GM18517 (cell line): ENCODE results near the gene FOXN3.
"Not testable (repeated sequence)": the region's sequence is repeated elsewhere in the genome, so short reads cannot be mapped to it uniquely, and the experiment has no call there.

ENCODE experiments used
- ATAC-seq: cut with Tn5 transposase; IDR thresholded peaks from one replicate; pipeline ENCODE4 v1.9.1; 2021; ENCODE audit warnings: mild to moderate bottlenecking, moderate library complexity; ENCODE audit not compliant: unreplicated experiment

FOXN3 gene

DNA sequence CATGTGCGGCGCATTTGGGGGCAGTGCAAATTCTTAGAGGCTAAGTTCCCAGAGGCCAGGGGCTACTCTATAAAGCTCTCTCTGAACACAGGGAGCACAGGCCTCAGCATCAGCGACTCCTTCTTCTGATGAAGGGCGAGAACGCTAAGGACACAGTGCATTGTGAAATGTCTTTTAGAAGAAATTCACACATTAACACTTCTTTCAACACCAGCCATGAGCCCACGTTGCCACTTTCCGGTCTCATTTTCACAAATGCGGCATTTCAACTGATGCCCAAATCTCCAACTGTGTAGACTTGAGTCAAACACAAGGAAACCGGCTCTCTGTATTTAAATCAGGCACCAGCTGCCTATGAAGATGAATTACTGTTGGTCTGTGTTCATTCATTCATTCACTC lies 162.0 kb downstream of the FOXN3 start:
- ATAC-seq = no peak

DNA sequence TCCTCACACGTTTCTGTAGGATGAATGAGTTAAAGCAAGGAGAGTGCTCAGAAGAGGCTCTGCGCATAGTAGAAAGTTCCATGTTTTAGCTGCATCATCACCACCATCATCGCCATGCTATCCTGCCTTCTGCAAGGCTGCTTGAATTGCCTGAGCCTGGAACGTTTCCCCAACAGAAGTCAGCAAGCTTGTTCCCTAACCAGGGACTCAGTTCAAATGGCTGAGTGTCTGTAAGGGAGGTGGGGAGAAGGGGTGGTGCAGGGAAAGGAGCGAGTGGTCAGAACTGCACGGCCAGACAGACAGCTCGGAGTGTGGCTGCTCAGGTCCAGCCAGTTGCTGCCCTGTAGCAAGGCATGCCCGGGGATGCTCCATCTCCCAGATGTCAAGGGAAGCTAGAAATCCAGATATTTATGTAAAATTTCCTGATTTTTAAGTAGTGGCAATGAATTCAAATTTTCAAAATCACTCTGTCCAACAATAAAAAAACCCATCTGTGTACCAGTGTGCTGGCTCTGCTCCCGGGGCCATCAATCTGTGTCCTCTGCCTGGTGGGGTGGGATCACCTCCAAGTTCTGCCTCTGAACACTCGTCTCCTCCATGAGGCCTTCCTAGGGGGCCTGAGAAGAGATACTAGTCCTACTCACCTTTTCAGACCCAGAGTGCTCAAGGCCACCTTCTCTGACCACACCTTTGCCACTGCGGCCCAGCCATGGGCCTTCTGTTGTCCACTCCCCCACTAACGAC lies 162.7 kb downstream of the FOXN3 start:
- ATAC-seq = no peak

DNA sequence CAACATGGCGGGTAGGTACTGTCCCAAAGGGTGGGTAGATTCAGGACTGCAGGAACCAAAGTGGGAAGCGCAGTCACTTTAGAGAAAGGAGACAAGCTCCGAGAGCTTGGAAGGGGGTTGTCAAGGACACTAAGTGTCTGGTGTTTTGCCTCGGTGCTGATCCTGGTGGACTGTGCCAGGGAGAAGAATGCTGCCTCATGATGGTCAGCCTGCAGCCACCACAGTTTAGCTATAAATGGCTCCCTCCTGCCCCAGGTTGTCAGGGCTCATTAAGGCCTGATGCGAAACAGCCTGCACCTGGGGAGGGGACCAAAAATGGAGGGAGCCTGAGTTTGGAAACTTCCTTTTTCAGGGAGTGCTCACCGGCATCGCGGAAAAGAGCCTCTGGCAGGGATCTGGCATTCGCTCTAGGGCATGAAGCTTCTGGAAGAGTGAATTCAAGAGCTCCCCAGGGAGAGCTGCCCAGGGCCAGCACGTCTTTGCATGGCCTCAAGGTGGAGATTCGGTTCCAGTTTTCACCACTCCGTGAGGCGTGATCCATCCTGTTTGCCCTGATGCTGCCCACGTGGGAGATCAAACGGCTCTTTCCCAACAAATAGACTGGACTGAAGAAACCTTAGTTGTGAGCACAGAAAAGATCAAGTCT lies 164.0 kb downstream of the FOXN3 start:
- ATAC-seq = no peak

DNA sequence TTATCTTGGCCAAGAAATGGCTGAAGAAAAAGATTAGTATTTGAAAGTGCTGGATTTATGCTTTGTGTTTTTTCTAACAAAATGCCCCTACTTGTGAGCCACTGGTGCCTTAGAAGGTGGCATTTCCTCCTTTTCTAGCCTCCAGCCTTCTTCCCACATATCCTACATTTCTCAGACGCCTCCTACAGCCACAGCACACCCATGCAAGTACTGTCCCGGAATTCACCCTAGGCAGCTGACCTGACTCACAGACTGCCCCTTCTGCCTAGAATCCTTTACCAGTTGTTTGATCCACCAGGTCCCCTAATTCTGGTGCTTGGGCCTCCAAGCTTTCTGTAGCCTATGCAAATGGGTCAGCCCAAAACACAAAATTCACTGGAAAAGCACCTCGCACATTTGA lies 166.0 kb downstream of the FOXN3 start:
- ATAC-seq = no peak

DNA sequence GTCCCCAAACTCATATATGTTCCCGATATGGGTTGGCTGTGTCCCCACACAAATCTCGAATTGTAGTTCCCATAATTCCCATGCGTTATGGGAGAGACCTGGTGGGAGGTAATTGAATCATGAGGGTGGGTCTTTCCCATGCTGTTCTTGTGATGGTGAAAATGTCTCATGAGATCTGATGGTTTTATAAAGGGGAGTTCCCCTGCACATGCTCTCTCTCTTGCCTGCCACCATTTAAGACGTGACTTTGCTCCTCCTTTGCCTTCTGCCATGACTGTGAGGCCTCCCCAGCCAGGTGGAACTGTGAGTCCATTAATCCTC lies 166.4 kb downstream of the FOXN3 start:
- not testable (repeated sequence) for ATAC-seq

DNA sequence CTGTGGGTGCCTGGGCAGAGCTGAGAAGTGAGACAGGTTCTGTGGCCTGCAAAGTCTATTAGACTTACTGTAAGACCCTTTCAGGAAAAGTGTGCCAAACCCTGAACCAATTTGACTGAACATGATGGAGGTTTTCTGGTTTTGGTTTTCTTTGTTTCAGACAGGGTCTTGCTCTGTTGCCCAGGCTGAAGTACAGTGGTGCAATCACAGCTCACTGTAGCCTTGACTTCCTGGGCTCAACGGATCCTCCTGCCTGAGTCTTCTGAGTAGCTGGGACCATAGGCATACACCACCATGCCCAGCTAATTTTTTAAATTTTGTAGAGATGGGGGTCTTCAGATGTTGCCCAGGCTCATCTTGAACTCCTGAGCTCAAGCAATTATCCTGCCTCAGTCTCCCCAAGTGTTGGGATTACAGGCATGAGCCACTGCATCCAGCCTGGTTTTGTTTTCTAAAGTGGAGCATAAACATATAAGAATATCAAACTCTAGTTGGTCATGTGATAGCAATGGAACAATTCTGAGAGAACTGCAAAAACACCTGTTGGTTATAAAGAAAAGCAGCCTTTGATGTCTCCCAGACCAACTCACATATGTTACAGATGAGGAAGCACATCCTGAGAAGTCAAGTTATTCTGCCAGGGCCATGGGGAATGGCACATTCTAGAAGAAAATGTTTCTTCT lies 166.9 kb downstream of the FOXN3 start:
- ATAC-seq = no peak

DNA sequence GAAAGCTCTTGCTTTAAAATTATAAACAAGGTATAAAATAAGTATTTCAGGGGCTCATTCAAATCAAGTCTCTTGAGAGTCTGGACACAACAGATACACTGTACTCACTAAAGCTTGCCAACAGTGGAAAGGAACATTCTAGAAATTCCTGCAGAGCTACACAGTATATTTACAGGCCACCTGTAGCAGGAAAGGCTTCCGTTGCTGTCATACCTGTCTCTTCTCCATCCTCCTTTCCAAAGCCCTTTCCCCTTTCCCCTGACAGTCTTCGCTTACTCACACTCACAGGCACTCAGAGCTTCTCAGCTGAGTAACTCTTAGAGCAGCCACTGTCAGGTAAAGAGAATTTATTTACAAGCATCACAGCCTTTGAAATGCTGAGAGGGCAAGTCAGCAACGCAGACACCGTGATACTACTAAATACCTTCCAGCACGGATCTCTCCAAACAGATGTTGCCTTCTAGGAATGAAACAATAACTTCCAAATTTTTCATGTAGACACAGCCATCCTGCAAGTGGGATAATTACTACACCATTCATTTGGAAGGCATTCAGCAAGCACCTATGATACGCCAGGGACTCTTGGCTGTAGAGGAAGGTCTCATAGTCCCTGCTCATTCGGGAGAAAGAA lies 167.9 kb downstream of the FOXN3 start:
- no peak for ATAC-seq

DNA sequence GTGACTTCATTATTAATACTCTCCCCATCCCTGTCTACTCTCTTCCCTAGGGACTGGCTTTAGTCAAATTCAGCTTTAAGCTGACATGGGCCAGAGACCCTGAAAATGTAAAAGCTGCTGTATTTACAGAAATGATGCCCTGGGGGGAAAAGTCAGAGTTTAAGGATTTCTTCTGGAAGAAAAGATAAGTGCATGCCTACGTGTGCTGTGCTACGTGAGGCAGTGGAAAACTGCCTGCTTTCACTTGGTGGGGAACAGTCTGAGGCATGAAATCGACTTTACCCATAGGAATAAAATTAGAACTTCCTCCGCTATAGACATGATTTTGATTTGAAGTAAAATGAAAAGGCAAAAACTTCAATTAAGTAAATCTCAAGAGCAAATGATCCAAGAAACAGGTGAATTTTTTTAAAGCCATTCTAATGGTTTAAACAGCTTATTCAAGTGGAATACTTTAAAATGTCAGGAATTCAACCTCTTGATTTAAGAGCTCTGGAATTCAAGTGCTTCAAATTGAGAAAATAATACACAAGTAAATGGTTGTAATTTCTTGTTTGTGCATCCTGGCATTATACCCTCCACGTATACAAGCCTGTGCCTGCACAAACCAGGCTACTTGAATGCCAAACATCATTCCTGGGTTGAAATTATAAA lies 168.5 kb downstream of the FOXN3 start:
- no peak for ATAC-seq

DNA sequence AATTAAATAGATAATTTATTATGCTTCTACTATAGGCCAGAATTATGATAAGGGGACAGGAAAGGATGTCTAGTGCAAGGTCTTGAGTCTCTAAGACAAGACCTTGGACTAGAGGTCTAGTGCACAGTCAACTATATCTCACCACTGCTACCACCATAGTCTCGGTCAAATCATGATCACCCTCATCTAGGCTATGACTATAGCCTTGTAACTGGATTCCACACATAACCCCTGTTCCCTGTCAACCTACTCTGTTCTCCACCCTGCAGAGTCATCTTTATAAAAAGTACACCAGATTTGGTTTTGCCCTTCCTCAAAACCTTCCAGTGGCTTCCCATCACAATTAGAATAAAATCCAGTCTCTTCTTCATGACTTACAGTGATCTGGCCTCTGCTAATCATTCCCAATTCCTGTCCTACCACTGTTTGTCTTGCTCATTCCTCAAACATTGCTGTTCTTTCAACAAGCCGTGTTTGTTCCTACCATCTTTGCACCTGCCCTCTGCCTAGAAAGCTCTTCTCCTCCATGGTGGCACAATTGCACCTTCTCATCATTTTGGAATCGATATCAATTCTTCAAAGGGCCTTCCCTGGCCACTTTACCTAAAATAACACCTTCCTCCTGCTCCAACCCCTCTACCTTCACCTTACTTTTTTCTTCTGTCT lies 169.4 kb downstream of the FOXN3 start:
- ATAC-seq = no peak

DNA sequence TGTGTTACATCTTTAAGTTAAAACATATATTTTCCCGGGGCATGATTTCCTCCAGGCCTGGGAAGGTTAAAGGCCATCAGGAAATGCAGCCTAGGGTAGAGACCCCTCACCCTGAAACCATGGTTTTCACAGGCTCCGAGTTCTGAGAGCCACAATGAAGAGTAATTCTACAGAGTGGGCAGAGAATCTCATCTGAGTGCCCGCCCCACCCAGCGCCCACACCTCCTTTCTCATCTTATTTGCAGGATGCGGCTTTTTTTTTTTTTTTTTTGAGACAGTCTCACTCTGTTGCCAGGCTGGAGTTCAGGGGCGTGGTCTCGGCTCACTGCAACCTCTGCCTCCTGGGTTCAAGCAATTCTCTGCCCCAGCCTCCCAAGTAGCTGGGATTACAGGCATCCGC lies 170.7 kb downstream of the FOXN3 start:
- no peak for ATAC-seq

DNA sequence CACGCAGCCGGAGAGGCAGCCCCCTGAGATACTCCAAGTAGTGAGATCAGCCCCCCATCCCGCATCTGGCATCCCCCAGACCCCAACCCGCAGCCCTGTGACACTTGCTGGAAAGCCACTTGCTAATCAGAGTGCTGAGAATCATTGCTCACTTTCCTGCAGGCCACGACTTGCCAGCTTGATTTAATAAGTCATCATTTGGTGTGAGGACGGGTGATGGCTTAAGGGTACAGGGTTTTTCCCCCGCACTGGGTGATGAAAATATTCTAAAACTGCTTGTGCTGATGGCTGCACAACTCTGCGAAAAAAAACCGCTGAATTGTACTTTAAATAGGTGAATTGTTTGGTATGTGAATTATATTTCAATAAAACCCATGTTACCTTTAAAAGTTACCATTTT lies 171.2 kb downstream of the FOXN3 start:
- no peak for ATAC-seq

DNA sequence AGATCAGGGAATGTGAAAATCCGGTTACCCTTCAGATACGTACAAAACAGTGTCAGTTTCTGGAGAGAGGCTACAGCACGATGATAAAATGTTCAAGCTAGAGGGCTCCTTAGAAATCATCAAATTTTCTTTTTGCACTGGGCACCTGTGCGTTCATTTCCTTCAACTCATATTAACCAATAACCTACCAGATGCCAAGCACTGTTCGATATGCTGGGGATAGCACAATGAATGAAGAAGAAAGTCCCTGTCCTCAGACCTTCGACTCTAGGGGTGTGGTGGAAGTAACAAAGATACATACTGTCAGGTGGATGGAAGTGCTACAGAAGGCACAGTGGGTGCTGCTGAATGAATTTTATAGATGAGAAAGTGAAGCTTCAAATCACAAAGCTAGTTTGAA lies 172.3 kb downstream of the FOXN3 start:
- ATAC-seq = no peak

DNA sequence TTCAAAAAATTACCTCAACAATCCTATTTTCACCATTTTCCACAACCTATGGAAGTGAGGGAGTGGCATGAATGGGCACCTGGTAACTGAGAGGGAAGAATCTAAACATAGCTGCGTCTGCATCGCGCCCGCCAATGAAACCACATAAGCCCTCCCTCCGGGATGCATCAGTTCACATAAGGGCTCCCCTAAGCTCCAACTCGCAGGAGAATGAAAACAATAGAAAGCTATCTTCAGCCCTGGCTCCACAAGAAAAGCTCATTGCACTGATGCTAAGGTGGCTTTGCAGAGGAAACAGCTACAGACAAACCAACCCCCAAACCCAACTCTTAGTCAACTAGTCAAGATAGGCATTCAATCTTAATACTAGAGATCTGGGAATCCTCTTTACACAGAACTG lies 173.3 kb downstream of the FOXN3 start:
- no peak for ATAC-seq

DNA sequence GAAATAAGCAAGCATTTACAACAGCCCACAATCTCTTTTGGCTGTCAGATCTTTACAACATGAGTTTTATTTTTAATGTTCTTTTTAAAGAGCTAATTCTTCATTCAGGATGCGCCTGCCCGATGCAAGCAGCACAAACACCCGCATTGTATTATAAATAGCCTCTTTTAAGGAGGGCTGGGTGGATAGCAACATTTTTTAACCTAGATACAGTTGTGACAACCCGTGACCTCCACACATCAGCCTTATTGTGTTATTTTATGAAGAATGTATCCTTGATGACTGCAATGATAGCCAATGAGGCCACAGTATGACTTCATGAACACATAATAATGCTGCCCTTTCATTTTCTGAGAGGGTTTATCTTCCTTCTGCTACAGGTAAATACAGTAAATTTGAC lies 173.7 kb downstream of the FOXN3 start:
- no peak for ATAC-seq

DNA sequence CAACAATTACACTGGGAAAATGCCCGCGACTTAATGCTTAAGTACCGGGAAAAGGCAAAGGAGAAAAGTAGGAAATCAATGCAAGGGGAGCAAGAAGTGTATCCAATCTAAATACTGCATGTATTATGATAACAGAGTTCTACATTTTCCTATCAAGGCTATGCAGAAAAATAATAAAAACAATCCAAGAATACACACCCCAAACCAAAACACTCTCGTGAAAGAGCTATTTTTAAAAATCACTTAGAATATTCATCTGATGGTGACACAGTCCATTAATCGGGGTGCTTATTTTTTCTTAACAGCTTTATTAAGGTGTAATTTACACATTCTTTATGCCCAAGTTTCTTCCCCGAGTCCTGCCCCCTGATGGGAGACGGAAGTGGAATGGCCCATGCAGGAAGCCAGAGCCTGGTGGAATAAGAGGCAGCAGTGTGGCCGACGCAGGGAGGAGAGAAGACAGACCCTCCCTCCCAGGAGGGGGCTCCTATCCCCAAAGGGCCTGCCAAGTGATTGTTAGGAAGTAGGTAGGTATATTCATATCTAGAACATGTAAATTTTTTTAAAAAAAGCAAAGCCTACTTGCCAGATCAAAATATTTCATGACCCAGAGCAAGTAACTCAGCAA lies 174.3 kb downstream of the FOXN3 start:
- ATAC-seq = no peak

DNA sequence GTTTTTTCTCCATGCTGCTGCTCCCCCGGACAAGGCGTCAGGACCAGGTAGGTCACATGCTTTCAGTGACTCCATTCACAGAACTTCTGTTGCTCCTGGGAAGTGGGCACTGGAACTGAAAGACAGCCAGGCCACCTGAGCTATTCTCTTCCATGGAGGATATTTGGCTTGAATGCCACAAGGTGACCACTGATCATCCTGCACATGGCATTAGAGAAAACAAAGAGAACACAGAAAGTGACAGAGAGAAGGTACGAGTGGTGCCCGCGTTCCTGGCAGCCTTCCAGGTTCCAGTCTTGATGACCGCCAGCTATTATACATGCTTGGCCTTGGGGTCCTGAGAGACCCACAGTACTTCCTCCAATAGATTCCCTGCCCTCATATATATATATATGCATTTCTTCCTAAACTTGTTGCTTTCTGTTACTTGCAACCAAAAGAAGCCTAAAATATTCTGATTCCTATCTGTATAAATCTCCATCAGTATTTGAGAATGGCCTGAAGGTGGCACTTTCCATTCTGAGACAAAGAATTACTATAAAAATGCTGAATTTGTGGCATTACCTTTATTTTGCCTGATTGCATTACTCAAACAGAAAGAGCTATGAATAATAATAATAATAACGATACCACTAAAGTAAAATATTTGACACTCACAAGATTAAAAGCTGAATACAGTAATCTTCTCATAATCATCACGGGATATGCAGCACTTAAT lies 174.9 kb downstream of the FOXN3 start:
- ATAC-seq = no peak

DNA sequence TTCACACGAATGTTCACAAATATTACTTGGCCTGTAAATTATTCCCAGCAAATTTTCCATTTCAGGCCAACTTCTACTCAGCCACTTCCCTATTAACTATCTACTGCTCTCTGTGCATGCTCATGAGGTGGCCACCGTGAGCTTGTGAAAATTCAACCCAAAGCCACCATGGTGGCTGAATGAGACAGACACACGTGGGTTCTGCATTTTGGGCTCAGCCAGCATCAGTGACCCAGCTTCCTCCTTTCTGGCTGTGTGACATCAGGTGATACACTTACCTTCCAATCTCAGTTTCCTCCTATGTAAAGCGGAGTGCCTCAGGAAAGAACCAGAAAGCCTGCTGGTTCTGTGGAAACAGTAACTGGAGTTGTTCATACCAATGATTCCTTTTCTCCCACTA lies 175.8 kb downstream of the FOXN3 start:
- ATAC-seq = no peak

DNA sequence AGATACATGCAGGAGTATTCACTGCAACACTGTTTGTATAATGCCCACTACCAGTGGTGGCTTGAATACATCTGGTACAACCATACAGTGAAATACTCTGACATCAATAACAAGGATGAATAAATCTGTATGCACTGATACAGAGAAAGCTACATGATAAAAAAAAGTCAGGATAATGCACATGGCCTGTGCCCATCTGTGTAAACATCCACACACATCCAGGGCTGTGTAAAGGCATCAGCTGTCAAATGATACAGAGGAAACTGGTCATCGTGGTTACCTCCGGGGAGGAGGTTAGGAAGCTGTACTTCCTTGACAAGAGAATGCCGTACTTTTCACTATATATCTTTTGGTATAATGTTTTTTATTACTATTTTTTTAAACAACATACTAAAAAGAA lies 176.6 kb downstream of the FOXN3 start:
- no peak for ATAC-seq

DNA sequence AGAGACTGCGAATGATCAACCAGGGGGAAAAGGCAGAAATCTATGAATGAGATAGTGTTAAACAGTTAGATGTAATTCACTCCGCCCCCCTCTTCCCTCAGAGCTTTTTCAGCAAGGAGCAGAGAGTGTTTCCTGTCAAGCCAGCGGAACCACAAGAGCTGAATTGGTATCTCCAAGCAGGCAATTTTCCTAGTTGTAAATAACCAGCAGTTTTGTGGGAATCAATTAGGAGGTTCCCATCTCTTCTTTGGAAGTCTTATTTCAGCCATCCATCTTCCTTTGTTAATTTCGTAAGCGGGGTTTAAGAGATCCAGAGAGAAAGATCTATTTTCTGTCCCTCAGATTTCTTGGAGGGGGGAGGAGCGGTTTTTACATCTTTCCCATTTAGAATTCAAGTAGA lies 178.0 kb downstream of the FOXN3 start:
- no peak for ATAC-seq
